GM12865 (cell line): ENCODE measurements around the gene KLK15.

Source experiments
- DNase-seq: peaks from one replicate; pipeline ENCODE4 v3.0.0; 2010; ENCODE audit warnings: low read depth
- H3K4me3 ChIP-seq: 2 replicates; pipeline ENCODE4 v1.5.1; 2011; ENCODE audit warnings: mild to moderate bottlenecking, low read depth, low read length, control low read depth
- TF ChIP-seq, protein P1 (sequence below): IDR thresholded peaks from 2 replicates; pipeline ENCODE4 v1.5.1; 2011; ENCODE audit warnings: low read length, control low read depth, low read depth, inconsistent platforms; ENCODE audit not compliant: insufficient read depth; ENCODE audit errors: missing control alignments

The KLK15 gene

DNA sequence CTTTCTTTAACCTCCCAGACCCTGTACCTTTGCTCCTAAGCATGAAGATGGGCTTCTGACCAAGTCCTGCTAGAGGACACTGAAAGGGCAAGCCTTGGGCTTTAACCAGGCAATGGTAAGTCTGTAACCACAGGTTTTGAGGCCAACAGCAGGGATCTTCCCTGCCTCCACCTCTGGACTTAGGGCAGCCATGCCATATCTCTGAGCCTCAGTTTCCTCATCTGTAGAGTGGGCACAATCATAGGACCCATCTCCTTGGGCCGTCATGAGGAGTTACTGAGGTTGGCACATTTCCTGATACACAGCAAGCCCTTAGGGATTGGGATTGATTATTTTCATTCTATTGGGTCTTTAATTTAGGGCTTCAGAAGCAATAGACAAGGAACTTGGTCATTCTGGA lies 24.5 kb downstream of the KLK15 start:
- no peak overlapping the region for H3K4me3 ChIP-seq
- DNase-seq, result no peak
- TF ChIP-seq, protein P1, sequence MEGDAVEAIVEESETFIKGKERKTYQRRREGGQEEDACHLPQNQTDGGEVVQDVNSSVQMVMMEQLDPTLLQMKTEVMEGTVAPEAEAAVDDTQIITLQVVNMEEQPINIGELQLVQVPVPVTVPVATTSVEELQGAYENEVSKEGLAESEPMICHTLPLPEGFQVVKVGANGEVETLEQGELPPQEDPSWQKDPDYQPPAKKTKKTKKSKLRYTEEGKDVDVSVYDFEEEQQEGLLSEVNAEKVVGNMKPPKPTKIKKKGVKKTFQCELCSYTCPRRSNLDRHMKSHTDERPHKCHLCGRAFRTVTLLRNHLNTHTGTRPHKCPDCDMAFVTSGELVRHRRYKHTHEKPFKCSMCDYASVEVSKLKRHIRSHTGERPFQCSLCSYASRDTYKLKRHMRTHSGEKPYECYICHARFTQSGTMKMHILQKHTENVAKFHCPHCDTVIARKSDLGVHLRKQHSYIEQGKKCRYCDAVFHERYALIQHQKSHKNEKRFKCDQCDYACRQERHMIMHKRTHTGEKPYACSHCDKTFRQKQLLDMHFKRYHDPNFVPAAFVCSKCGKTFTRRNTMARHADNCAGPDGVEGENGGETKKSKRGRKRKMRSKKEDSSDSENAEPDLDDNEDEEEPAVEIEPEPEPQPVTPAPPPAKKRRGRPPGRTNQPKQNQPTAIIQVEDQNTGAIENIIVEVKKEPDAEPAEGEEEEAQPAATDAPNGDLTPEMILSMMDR, result no peak

DNA sequence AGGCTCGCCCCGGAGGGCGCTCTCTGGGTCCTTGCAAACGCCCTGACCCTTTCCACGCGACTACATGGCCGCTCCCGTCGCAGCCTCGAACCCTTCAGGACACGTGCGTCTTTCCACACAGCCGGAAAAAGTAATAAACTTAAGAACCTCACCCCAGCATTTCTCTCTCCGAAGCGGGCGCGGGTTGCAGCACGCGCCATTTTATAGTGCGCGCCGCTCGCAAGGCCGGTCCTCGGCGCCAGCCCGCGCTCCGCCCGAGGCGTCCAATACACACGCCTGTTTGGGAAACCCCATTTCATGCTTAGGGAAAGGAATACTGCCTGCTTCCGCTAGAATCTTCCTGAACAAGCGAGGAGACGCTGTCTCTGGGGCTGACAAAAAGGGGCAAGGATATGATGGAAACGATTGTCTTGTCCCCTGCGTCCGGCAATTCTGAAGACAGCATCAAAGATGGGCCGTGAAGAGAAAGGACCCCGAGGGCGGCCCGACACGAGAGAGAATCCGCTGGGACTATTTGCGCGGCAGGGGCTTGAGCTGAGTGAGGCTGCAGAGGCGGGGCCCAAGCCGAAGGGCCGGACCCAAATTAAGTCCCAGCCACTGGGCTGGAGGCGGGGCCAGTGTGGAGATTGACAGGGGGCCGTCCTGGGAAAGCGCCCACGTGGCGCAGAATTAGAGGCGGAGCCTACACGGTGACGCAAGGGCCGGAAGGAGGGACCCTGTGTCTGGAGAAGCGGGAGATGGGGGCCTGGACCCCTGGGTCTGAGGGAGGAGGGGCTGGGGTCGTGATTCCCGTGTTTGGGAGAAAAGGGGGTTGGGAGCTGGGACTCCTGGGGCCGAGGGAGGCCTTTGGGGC lies 28.7 kb downstream of the KLK15 start:
- TF ChIP-seq, protein P1, result no peak
- H3K4me3 ChIP-seq, result peak overlapping the region; percentile 92
- DNase-seq, result peak; percentile 99

DNA sequence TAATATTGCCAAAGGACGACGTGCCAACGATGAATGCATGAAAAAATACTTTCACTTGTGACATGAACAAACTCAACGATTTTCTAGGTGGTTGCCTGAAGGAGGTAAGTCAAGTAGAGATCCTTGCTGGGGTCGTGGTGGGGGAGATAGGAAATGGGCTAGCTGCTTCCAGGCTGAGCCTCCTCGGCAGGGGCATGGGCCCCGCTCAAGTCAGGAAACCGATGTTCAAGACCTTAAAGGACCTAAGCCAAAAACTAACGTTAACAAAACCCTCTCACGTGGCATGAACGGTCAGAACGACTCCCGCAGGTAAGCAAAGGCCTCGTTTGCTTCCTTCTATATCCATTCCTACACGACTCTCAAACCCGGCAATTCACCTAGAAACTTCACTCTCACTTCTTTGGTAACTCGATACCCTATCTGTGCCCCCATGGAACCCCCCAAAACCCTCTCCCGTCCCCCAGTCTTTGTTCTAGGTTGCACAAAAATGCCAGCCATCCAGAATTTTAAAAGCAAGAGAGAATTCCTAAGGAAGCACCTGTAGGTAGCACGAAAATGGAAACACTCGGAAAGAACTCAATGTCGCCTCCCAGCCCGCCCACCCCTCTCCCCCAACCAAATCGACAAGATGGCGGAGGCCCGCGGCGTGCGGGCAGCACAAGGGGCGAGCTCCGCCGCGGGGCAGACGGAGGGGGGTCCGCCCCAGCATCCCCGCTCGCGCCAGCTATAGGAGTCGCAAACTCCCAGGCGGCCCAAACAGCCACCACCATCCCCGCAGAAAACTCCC lies 29.5 kb downstream of the KLK15 start:
- TF ChIP-seq, protein P1, result no peak
- peak; percentile 56 for DNase-seq
- H3K4me3 ChIP-seq, result peak overlapping the region; percentile 92

DNA sequence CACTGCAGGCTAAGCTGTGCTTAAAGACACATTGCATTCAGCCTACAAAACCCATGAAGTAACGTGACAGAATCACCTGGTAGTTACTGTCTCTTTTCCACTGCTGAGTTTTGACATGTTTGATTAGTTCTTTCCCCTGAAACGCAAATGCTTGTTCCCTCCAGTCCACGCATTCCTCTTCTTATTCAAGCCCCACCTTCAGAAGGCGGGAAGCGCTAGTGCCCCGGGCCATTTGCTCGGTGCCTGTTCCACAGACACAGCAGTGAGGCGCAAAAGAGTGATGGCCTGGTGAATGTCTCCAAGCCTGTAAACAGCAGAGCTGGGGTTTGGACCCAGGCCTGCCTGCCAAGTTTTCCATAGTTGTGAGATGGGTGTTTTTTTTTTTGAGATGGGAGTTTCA lies 32.3 kb downstream of the KLK15 start:
- TF ChIP-seq, protein P1, result no peak
- no peak for DNase-seq
- H3K4me3 ChIP-seq, result no peak overlapping the region

DNA sequence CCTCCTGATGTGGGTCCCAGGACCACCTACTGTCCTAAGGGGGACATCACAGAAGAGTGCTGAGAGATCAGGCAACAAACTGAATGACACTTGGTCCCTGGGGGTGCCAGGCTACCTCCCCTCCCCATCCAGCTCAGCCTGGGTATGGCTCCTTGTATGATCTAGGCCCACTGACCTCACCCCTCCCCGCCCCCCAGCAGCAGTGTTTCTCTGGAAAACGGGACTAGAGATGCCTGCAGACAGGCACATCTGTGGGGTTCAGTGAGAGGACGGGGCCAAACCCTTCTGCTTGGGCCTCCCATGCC lies 33.9 kb downstream of the KLK15 start:
- TF ChIP-seq, protein P1, result no peak
- DNase-seq, result no peak
- H3K4me3 ChIP-seq, result no peak overlapping the region

DNA sequence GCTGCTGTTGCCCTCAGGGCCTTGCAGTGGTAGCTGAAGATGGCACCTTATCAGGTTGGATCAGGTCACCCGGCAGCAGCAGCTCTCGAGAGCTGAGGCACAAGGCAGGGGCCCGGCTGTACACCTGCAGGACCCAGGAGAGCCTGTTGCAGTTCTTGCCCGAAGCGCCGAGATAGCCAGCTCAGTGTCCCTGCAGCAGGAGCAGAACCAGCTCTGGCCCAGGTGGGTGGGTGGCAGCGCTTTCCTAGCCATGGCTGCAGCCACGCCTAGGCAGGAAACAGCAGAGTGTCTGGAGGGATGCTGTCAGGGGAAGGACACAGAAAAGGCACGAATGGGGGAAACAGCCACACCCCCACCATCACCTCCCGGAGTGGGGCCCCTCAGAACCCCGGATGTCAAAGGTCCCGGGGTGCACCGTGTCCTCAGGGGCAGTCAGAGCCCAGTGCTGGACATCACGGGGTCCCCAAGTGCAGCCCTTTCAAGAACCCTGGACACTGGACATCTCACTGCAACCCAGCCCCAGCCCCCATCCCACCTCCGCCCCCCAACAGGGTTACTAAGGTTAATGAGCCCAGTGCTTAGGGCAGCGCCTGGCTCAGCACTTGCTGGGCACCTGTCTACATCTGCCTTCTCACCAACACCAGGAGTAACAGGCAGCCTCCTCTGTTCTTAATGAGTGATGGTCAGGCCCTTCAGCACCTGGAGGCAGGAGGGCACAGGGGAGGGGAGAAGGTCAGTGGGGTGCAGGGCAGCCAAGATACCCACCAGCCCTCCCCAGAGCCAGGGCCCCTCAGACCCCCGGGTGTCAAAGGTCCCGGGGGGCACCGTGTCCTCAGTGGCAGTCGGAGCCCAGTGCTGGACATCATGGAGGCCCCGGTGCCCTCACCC lies 34.5 kb downstream of the KLK15 start:
- DNase-seq, result no peak
- no peak overlapping the region for H3K4me3 ChIP-seq
- TF ChIP-seq, protein P1, result no peak
